Tibial artery (tissue), 4 donors: ENCODE data around the gene TLR5.

Experiments
- DNase-seq, 2 donors: peaks; one replicate each; pipeline ENCODE4 v3.0.0-alpha.2; 2019
- H3K27ac ChIP-seq, 2 donors: fragments of 200-600 bp; sonication (generic) in 1 of 2; 1 replicate in 1 of 2; 2 replicates in 1 of 2; pipeline ENCODE4 v1.5.1; 2018 to 2019; ENCODE audit warnings: mild to moderate bottlenecking in 1 of 2
- H3K27me3 ChIP-seq, 2 donors: fragments of 200-600 bp; sonication (generic) in 1 of 2; one replicate each; pipeline versions ENCODE4 v1.5.1 to v1.6.0; 2016 to 2019
- H3K36me3 ChIP-seq, 3 donors: fragments of 200-600 bp; sonication (generic) in 2 of 3; one replicate each; pipeline ENCODE4 v1.5.1; 2016 to 2019; ENCODE audit warnings: mild to moderate bottlenecking in 2 of 3
- H3K4me1 ChIP-seq, 4 donors: fragments of 200-600 bp; sonication (generic) in 2 of 4; 1 replicate in 3 of 4; 2 replicates in 1 of 4; pipeline ENCODE4 v1.5.1; 2016 to 2019
- H3K4me3 ChIP-seq, 2 donors: fragments of 200-600 bp; sonication (generic) in 1 of 2; 1 replicate in 1 of 2; 2 replicates in 1 of 2; pipeline ENCODE4 v1.5.1; 2018 to 2019; ENCODE audit warnings: mild to moderate bottlenecking in 2 of 2
- H3K9me3 ChIP-seq, 3 donors: fragments of 200-600 bp; sonication (generic) in 1 of 3; one replicate each; pipeline ENCODE4 v1.5.1; 2016 to 2019
- intact Hi-C: fragments of 100-400 bp; cut with DNase I; formaldehyde crosslinking; loops from one replicate; pipeline ENCODE4 v1.15.0; 2023; ENCODE audit warnings: low total_unique reads
- TF ChIP-seq, protein P1 (sequence below), 2 experiments: fragments of 200-600 bp in 1 of 2; fragments of 450-650 bp in 1 of 2; IDR thresholded peaks; one replicate each; pipeline ENCODE4 v1.5.1; 2017 to 2019; ENCODE audit warnings: antibody characterized with exemption in 2 of 2, mild to moderate bottlenecking in 1 of 2, moderate library complexity in 1 of 2

TLR5 gene

DNA sequence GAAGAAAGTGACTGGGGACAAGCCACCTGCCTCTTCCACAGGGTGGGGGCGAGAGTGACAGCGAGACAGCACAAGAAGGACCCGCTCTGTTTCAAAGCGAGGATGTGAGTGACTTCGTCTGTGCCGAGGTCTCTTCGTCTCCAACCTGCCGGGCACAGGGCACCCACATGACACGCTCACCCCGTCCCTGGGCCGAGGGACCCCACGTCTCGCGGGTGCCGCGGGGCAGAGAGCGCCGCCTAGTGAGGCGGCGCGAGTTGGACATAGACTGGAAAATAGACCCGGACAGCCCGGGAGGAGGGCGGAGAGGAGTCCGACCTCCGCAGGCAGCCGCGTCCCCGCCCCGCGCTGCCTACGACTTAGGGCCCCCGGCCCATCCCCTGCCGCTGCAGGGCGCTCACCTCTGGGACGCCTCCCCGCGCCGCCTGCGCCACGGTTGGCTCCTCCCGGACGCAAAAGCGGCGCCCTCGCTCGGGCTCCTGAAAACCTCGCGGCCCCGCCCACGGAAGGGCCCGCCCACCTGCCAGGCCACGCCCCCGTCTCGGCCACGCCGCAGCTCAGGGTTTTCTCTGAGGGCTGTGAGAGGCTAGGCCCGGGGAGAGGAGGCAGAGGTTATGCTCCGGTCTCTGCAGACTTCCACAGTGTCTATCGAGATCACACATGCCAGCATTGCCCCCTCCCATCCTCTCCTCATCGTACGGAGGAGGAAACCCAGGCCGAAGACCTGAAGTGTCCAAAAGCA, at the start of gene TLR5:
TLR5 (minus strand) TSS at position 454 of the 742 bp plus-strand sequence. CDS start 30,217 bp downstream, outside the sequence.
- Histone ChIP-seq H3K36me3 (no peaks in the 10 kb centered on the region), H3K4me3 (peak within 1 kb of the TSS; percentile 63 to 77), H3K27ac (peak within 1 kb of the TSS; percentile 57 to 71), H3K9me3 (peaks cover 0 to 3% (median 0%) of the 10 kb centered on the region in 3 donors), H3K4me1 (peaks cover 0 to 25% (median 18%) of the 10 kb centered on the region in 4 donors), H3K27me3 (no peaks in the 10 kb centered on the region)
- TF ChIP-seq, protein P1, sequence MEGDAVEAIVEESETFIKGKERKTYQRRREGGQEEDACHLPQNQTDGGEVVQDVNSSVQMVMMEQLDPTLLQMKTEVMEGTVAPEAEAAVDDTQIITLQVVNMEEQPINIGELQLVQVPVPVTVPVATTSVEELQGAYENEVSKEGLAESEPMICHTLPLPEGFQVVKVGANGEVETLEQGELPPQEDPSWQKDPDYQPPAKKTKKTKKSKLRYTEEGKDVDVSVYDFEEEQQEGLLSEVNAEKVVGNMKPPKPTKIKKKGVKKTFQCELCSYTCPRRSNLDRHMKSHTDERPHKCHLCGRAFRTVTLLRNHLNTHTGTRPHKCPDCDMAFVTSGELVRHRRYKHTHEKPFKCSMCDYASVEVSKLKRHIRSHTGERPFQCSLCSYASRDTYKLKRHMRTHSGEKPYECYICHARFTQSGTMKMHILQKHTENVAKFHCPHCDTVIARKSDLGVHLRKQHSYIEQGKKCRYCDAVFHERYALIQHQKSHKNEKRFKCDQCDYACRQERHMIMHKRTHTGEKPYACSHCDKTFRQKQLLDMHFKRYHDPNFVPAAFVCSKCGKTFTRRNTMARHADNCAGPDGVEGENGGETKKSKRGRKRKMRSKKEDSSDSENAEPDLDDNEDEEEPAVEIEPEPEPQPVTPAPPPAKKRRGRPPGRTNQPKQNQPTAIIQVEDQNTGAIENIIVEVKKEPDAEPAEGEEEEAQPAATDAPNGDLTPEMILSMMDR (IDR thresholded peaks at IDR 0.05) = peak; percentile 42 to 69
- intact Hi-C loops = no loop called here
- peak; percentile 85 to 93 for DNase-seq

GRCh38 chr1:223189903-223190724, 47.1 kb upstream of the TLR5 start:
- TF ChIP-seq, protein P1 (IDR thresholded peaks at IDR 0.05) = no peak
- H3K4me1 ChIP-seq = no peaks in the 10 kb centered on the region
- intact Hi-C loops = no loop called here
- H3K27ac ChIP-seq = no peak overlapping the region
- DNase-seq = no peak
- no peaks in the 10 kb centered on the region for H3K9me3 ChIP-seq
- H3K4me3 ChIP-seq = no peak overlapping the region
- H3K36me3 ChIP-seq = no peaks in the 10 kb centered on the region
- peaks cover 0 to 3% of the 10 kb centered on the region in 2 donors for H3K27me3 ChIP-seq

GRCh38 chr1:223189525-223189902, 46.5 kb upstream of the TLR5 start:
- H3K4me1 ChIP-seq = no peaks in the 10 kb centered on the region
- no peaks in the 10 kb centered on the region for H3K36me3 ChIP-seq
- H3K4me3 ChIP-seq = no peak overlapping the region
- H3K9me3 ChIP-seq = no peaks in the 10 kb centered on the region
- no peak overlapping the region for H3K27ac ChIP-seq
- intact Hi-C loops = no loop called here
- no peak for DNase-seq
- peaks cover 0 to 3% of the 10 kb centered on the region in 2 donors for H3K27me3 ChIP-seq
- TF ChIP-seq, protein P1 (IDR thresholded peaks at IDR 0.05) = no peak

DNA sequence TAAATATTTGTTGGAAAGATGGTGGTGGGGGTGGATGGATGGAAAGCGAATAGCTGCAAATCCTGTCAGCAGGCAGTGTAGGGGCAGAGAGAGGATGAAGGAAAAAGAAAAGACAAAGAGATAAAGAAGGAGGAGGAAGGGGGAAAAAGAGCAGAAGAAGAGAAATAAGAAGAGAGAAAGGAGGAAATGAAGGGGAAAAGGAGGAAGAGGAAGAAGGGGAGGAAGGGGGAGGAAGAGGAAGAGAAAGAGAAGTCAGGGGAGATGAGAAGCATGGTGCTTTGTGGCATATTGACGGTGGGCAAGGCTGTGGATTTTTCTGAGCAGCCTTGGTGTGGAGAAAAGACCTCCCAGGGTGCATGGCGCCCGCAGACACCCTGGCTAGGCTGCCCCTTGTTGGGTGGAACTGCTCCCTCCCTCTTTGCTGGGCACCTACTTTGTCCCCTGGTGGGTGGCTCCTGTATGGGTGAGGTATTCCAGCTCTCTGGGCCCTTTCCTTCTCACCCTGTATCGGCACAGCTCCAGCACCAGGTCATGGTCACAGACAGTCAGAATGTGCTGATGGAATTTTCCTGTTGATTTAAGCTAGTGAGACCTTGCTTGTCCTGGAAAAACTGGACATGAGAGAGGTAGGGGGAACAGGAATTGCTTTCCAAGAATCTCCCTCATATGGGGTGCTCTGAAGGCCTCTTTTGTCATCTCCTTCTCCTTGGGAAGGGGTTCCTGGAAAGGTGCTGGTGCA, 45.7 kb upstream of the TLR5 start:
- TF ChIP-seq, protein P1 (IDR thresholded peaks at IDR 0.05) = no peak
- H3K27me3 ChIP-seq = peaks cover 0 to 3% of the 10 kb centered on the region in 2 donors
- DNase-seq = no peak
- H3K36me3 ChIP-seq = no peaks in the 10 kb centered on the region
- no peak overlapping the region for H3K4me3 ChIP-seq
- intact Hi-C loops = no loop called here
- no peaks in the 10 kb centered on the region for H3K9me3 ChIP-seq
- no peaks in the 10 kb centered on the region for H3K4me1 ChIP-seq
- no peak overlapping the region for H3K27ac ChIP-seq

DNA sequence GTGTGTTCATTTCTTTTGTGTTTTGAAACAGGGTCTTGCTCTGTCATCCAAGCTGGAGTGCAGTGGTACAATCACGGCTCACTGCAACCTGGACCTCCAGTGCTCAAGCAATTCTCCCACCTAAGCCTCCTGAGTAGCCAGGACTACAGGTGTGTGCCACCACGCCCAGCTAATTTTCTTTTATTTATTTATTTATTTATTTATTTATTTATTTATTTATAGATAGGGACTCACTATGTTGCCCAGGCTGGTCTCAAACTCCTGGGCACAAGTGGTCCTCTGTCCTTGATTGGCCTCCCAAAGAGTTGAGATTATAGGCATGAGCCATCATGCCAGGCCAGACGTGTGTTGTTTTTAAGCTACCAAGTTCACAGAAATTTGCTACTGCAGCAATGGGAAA, 43.8 kb upstream of the TLR5 start:
- no peak overlapping the region for H3K4me3 ChIP-seq
- TF ChIP-seq, protein P1 (IDR thresholded peaks at IDR 0.05) = no peak
- peaks cover 0 to 3% of the 10 kb centered on the region in 2 donors for H3K27me3 ChIP-seq
- H3K36me3 ChIP-seq = no peaks in the 10 kb centered on the region
- H3K27ac ChIP-seq = no peak overlapping the region
- H3K4me1 ChIP-seq = no peaks in the 10 kb centered on the region
- H3K9me3 ChIP-seq = no peaks in the 10 kb centered on the region
- DNase-seq = no peak
- intact Hi-C loops = no loop called here
